CD4-positive, alpha-beta T cell treated with Interleukin-21 for 1 hour (primary cell): ENCODE data around the gene SSBP3.

Experiments
- DNase-seq: peaks from one replicate; pipeline ENCODE4 v3.0.0-alpha.2; 2020

SSBP3 gene

DNA sequence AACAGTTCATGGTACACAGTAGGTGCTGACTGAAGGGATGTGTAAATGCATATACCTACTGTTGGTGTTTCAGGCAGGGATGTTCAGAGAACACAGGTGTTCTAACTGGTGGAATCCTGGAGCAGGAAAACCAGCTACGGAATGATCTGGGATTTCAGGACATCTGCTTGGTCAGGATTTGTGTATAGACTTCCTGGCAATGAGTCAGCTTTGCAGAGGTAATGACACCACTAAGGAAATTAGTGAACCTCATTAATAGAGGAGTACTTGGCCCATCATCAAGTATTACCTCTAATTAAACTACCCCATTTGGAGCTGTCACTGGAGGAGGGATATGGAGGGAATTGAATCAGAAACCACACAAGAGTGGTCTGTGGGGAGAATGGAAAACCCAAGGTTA, 198.9 kb downstream of the SSBP3 start:
- DNase-seq, result no peak

DNA sequence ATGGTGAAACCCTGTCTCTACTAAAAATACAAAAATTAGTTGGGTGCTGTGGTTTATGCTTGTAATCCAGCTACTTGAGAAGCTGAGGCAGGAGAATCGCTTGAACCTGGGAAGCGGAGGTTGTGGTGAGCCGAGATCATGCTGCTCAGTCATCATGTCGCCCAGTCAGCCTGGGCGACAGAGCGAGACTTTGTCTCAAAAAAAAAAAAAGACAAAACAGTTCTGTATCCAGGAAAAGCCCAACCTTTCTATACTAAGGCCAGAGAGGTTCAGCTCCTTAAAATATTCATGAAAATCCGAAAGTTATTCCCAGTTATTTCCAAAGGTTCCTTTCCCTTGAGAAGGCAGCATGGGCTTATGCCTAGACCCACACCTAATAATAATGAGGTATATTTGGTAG, 202.0 kb downstream of the SSBP3 start:
- no peak for DNase-seq

DNA sequence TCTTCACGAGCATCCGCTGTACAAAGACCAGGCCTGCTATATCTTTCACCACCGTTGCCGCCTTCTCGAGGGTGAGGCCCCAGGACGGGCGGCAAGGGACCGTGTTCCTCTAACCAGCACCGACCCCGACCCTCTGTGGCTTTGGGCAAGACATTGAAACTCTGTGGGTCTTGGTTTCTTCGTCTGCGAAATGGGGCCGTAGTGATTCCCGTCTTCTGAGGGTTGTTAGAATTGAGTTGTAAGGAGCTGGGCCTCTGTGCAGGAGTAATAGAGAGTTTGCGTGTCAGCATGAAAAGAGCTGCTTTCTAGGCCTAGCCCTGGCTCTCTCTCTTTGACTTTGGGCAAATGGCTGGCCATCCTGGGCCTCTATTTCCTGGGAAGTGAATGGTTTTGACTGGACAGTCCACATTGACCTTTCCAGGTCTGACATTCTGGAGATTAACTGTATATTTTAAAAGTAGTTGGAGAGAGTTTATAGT, 205.6 kb downstream of the SSBP3 start:
- no peak for DNase-seq

GRCh38 chr1:54199765-54200518, 206.3 kb downstream of the SSBP3 start, which contains the start of the genes CYB5RL and MRPL37:
TSS of gene CYB5RL (minus strand) at chr1:54200030. CDS start at chr1:54195616, 4,414 bp downstream.
TSS of gene MRPL37 (plus strand) at chr1:54200167. CDS start at chr1:54200244, 77 bp downstream.
- DNase-seq, result peak; percentile 95

- DNase-seq, result no peak
These were observed 206.9 kb downstream of the SSBP3 start for GRCh38 chr1:54199151-54199764.

DNA sequence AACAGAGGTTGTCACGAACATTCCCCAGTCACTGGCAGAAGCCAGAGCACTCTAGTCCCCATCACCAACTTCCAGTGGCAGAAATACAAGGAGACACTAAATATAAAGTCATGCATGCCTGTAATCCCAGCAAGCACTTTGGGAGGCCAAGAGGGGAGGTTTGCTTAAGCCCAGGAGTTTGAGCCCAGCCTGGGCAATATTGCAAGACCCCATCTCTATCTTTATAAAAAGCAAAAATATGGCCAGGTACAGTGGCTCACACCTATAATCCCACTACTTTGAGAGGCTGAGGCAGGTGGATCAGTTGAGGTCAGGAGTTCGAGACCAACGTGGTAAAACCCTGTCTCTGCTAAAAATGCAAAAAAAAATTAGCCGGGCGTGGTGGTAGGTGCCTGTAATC, 212.7 kb downstream of the SSBP3 start:
- DNase-seq, result no peak

GRCh38 chr1:54191525-54191924, 214.7 kb downstream of the SSBP3 start:
- DNase-seq, result no peak

- DNase-seq, result no peak
These were observed 215.7 kb downstream of the SSBP3 start for GRCh38 chr1:54190526-54190925.

DNA sequence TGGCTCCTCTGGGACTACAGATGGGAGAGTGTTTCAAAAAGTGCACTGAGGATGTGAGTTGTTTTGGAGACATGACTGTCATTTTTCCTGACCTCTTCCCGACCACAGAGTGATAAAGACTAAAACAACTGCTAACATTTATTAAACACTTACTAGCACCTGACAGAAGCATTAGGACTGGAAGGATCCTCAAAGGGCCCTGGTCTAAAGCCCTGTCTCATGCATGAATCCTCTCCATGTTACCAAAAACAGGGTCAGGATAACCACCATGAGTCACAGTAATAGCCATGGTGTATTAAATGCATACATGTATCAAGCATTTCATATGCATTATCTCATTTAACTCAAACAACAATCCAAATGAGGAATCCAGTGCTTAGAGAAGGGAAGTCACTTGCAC, 217.9 kb downstream of the SSBP3 start:
- DNase-seq, result no peak

DNA sequence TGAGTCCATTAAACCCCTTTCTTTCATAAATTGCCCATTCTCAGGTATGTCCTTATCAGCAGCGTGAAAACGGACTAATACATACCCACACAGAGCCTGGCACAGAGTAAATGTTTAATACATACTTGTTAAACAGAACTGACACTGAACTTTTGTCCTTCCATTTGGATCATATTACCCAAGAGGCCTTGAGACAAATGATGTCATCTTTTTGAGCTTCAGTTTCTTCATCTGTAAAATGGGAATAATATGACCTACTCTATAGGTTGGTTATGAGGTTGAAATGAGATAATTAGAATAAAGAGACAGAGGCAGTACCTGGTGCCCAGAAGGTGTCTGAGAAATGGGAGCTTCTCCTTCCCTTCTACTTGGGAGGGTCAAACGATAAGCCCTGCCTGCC, 220.1 kb downstream of the SSBP3 start:
- DNase-seq, result no peak

DNA sequence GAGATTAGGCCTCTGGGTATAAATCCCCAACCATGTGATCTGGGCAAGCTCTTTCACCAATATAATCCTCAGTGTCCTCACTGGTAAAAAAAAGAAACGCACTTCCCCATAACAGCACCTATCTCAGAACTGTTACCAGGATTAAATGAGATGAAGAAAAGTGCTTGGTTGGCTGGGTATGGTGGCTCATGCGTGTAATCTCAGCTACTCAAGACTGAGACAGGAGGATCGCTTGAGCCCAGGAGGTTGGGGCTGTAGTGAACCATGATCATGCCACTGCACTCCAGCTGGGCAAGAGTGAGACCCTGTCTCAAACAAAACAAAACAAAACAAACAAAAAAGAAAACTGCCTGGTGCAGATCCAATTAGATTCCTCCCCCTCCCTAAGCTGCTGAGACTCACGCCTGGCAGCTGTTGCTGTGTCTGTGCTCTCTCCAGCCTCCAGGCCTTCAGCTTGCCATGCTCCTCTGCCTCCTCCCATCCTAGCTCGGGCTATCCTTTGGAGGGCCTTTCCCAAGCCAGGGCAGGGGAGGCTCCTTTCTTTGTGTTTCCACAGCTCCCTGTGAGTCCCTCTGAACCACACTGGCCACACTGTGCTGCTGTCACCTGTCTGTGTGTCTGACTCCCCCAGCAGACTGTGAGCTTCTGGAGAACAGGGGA, 225.4 kb downstream of the SSBP3 start:
- DNase-seq, result no peak

DNA sequence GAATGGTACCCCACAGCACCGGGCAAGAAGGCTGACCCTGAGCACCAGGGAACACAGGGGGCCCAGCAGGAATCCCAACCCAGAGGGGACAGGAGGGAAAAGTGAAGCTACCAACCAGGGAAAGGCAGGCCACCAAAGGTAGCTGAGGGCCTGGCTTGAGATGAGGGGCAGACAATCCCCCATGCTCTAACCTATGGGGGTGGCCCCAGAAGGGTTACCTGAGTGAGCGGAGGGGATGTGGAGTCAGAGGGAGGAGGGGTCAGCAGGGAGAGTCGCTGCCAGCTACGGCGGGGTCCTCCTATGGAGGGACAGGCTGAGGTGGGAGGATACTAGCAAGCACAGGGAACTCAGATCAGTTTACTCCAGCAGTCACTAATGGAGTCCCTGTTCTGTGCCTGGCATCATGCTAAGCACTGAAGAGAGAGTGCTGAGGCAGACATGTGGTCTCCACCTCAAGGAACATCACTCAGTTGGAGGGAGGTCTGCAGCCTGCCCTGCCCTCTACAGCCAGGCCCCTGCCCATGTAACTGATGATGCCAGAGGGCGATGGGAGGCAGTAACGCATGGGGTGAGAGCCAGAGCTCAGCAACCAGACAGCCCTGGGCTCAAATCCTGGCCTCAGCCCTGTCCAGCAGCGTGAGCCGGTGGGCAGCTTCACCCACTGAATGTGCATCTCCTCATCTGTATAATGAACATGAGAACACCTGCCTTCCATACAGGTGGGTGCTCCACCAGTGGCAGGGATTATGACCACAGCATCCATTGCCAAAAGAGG, 227.7 kb downstream of the SSBP3 start:
- no peak for DNase-seq

- DNase-seq, result no peak
These were observed 228.5 kb downstream of the SSBP3 start for GRCh38 chr1:54177726-54178125.

- DNase-seq, result no peak
These were observed 229.4 kb downstream of the SSBP3 start for GRCh38 chr1:54176621-54177327.
